ENCODE results near the gene CCL26. TPM values are rescaled to one million over a fixed set of nuclear protein-coding genes. Genes with fewer than 3 reads are reported as not detected.
"Not testable (repeated sequence)": the region's sequence is repeated elsewhere in the genome, so short reads cannot be mapped to it uniquely, and the experiment has no call there.

Gene CCL26
- total RNA-seq, 2 experiments from 2014 or later: not detected

DNA sequence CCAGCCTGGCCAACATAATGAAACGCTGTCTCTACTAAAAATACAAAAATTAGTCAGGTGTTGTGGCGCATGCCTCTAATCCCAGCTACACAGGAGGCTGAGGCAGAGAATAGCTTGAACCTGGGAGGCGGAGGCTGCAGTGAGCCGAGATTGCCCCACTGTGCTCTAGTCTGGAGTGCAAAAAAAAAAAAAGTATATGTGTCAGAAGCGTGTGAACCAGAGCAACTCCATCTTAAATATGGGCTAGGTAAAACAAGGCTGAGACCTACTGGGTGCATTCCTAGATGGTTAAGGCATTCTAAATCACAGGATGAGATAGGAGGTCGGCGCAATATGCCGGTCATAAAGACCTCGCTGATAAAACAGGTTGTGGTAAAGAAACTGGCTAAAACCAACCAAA lies 35.4 kb upstream of the CCL26 start:
- no peak overlapping the region for H3K4me3 Mint-ChIP-seq
- no peaks in the 10 kb centered on the region for H3K36me3 Mint-ChIP-seq (ENCODE audit: low read depth)
- POLR2A ChIA-PET: no interaction called here

DNA sequence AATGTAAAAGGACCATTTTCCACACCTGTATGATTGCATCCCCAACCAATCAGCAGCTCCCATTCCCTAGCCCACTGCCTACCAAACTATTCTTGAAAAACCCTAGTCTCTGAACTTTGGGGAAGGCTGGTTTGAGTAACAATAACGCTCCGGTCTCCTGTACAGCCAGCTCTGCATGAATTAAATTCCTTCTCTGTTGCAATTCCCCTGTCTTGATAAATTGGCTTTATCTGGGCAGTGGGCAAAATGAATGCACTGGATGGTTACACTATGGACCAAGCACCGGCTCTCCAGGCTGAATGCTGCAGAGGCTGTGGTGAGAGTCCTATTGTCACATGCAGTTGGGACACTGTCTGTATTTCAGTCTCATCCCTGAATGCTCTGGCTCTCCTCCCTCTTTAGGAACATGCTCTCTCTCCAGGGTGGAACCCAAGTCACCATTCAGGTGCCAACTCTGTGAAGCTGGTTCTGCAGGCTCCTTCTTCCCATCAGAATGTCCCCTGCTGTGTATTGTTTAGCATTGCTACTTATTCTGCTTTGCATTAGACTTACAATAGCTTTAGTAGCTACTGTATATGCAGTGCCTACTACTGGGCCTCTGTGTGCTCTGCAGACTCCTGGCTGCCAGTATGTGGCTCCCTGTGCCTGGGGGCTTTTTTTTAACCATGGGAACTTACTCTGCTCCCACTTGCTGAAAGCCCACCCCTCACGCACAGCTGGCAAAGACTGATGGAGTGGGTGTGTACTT lies 34.7 kb upstream of the CCL26 start:
- CTCF ChIA-PET: interaction anchor here (0.5 kb wide), 1 partner anchor 361 kb away, joined by 3 read pairs; no protein-coding TSS in a partner anchor
- Mint-ChIP-seq H3K4me3 (no peak overlapping the region), H3K27ac (no peak overlapping the region), H3K36me3 (ENCODE audit: low read depth) (no peaks in the 10 kb centered on the region), H3K4me1 (no peaks in the 10 kb centered on the region), H3K9me3 (peaks cover 14% of the 10 kb centered on the region), H3K27me3 (peaks cover 2% of the 10 kb centered on the region)
- POLR2A ChIA-PET: no interaction called here
- no peak for DNase-seq

More for the DNA sequence above, 35.4 kb upstream of the CCL26 start:
- Mint-ChIP-seq H3K4me1 (no peaks in the 10 kb centered on the region), H3K9me3 (peaks cover 14% of the 10 kb centered on the region), H3K27me3 (peaks cover 2% of the 10 kb centered on the region), H3K27ac (no peak overlapping the region)
- no peak for DNase-seq
- CTCF ChIA-PET: interaction anchor here (0.5 kb wide), 1 partner anchor 360 kb away, joined by 3 read pairs; no protein-coding TSS in a partner anchor

DNA sequence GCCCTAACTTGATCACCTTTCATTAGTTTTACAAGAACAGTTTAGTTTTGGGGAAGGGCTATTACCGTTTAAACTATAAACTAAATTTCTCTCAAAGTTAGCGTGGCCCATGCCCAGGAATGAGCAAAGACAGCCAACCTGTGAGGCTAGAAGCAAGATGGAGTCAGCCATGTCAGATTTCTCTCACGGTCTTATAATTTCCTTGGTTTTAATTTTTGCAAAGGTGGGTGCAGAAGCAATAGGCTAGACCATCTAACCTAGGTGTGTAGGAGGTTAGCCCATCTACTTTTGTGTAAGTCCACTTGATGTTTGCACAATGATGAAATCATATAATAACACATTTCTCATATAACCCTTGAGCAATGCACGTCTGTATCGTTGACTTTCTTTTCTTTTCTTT lies 32.7 kb upstream of the CCL26 start:
- CTCF ChIA-PET: no interaction called here
- no peak overlapping the region for H3K4me3 Mint-ChIP-seq
- H3K36me3 Mint-ChIP-seq (ENCODE audit: low read depth): no peaks in the 10 kb centered on the region

DNA sequence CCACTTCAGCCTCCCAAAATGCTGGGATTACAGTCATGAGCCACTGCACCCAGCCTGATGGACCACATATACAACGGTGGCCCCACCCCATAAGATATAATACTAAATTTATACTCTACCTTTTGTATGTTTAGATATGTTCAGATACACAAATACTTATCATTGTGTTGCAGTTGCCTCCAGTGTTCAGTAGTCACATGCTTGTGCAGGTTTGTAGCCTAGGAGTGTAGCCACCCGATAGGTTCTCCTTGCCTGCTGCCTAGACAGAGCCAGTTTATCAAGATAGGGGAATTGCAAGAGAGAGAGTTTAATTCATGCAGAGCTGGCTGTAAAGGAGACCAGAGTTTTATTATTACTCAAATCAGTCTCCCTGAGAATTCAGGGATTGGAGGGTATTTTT lies 32.0 kb upstream of the CCL26 start:
- CTCF ChIA-PET: no interaction called here
- H3K36me3 Mint-ChIP-seq (ENCODE audit: low read depth): no peaks in the 10 kb centered on the region

More for the DNA sequence above, 32.7 kb upstream of the CCL26 start:
- DNase-seq: no peak
- Mint-ChIP-seq H3K27me3 (peaks cover 2% of the 10 kb centered on the region), H3K27ac (no peak overlapping the region), H3K4me1 (no peaks in the 10 kb centered on the region), H3K9me3 (peaks cover 14% of the 10 kb centered on the region)
- POLR2A ChIA-PET: no interaction called here

DNA sequence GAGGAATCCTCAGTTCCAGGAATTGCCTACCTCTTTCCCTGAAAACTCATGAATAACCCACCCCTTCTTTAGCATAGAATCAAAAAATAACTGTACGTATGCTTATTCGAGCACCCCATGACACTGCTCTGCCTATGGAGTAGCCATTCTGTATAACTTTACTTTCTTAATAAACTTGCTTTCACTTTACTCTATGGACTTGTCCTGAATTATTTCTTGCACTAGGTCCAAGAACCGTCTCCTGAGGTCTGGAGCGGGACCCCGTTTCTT lies 30.5 kb upstream of the CCL26 start:
- ChIA-PET CTCF (no interaction called here), POLR2A (no interaction called here)
- Mint-ChIP-seq H3K4me3 (no peak overlapping the region), H3K36me3 (ENCODE audit: low read depth) (no peaks in the 10 kb centered on the region), H3K27me3 (peaks cover 2% of the 10 kb centered on the region), H3K9me3 (peaks cover 9% of the 10 kb centered on the region), H3K27ac (no peak overlapping the region), H3K4me1 (no peaks in the 10 kb centered on the region)
- DNase-seq: no peak

More for the DNA sequence above, 32.0 kb upstream of the CCL26 start:
- H3K4me1 Mint-ChIP-seq: no peaks in the 10 kb centered on the region
- POLR2A ChIA-PET: no interaction called here
- peaks cover 2% of the 10 kb centered on the region for H3K27me3 Mint-ChIP-seq
- H3K4me3 Mint-ChIP-seq: no peak overlapping the region
- H3K9me3 Mint-ChIP-seq: peaks cover 14% of the 10 kb centered on the region
- DNase-seq: no peak
- H3K27ac Mint-ChIP-seq: no peak overlapping the region

DNA sequence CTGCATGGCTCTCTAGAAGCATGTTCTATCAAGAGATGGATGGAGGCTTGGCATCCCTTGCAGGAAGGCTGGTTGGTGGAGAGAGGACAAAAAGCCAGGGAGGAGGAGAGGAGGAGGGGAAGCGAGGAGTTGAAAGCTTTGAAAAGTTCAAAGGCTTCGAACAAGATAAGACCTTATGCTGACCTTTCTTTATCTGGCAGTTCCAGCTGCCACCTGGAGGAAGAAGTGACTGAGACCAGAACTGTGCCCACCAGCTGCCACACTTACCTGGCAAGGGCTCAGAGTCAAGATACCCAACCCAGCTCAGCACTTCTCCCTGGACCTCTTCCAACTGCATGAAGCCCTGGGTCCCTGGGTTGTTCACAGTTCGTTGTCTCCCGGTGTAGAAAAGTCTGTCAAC lies 26.8 kb upstream of the CCL26 start:
- Mint-ChIP-seq H3K9me3 (no peaks in the 10 kb centered on the region), H3K27me3 (peaks cover 2% of the 10 kb centered on the region), H3K27ac (no peak overlapping the region), H3K36me3 (ENCODE audit: low read depth) (no peaks in the 10 kb centered on the region), H3K4me1 (no peaks in the 10 kb centered on the region), H3K4me3 (no peak overlapping the region)
- DNase-seq: no peak
- ChIA-PET POLR2A (no interaction called here), CTCF (interaction anchor here (1.1 kb wide), 1 partner anchor 16 kb away, joined by 3 read pairs; no protein-coding TSS in a partner anchor)

DNA sequence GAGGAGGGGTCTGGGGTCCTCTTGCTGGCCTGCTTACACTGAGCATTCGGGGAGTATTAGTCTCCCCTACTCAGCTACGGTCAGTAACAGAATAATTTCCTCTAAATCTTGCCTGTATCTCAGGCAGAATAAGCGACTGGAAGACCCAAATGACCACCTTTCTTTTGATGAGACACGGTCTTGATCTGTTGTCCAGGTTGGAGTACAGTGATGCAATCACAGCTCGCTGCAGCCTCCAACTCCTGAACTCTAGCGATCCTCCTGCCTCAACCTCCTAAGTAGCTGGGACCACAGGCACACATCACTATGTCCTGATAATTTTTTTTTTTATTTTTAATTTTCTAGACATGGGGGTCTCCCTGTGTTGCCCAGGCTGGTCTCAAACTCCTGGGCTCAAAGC lies 24.4 kb upstream of the CCL26 start:
- CTCF ChIA-PET: no interaction called here
- no peaks in the 10 kb centered on the region for H3K4me1 Mint-ChIP-seq
- no peak for DNase-seq
- H3K27ac Mint-ChIP-seq: no peak overlapping the region
- no peak overlapping the region for H3K4me3 Mint-ChIP-seq
- H3K27me3 Mint-ChIP-seq: peaks cover 2% of the 10 kb centered on the region
- H3K9me3 Mint-ChIP-seq: no peaks in the 10 kb centered on the region
- no peaks in the 10 kb centered on the region for H3K36me3 Mint-ChIP-seq (ENCODE audit: low read depth)
- POLR2A ChIA-PET: no interaction called here

DNA sequence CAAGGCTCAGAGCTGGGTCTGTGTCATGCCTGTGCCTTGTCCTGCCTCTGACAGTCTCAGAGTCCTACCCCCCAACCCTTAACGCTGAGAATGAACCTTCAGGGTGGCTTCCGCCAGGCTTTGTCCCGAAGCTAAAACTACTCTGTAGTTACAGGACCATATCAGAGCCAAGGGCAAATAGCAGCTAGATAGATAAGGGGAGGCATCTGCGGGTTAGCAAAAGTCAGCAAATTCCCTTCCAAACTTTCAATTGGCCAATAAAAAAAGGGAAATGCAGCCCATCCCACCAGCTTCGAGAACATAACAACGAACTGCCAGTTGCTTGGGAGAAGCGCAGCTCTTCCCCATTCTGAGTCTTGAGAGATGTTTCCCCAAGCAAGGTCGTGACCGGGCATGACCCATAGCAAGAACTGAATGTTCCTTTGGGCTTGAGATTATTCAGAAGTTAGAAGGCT lies 23.8 kb upstream of the CCL26 start:
- DNase-seq: no peak
- Mint-ChIP-seq H3K4me1 (no peaks in the 10 kb centered on the region), H3K27ac (no peak overlapping the region), H3K9me3 (no peaks in the 10 kb centered on the region), H3K36me3 (ENCODE audit: low read depth) (no peaks in the 10 kb centered on the region), H3K4me3 (no peak overlapping the region), H3K27me3 (peaks cover 2% of the 10 kb centered on the region)
- CTCF ChIA-PET: interaction anchor here (0.5 kb wide), 1 partner anchor 73 kb away, joined by 4 read pairs; no protein-coding TSS in a partner anchor
- POLR2A ChIA-PET: no interaction called here

DNA sequence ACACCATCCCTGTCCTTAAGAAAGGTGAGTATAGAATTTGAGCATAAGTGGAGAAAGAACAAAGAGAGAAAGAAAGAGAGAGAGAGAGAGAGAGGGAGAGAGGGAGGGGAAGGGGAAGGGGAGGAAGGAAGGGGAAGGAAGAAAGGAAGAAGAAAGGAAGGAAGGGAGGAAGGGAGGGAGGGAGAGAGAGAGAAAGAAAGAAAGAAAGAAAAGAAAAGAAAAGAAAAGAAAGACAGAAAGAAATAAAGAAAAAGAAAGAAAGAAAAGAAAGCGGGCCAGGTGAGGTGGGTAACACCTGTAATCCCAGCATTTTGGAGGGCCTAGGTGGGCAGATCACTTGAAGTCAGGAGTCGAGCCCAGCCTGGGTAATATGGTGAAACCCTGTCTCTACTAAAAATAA lies 21.7 kb upstream of the CCL26 start:
- Mint-ChIP-seq H3K27ac (no peak overlapping the region), H3K36me3 (ENCODE audit: low read depth) (no peaks in the 10 kb centered on the region), H3K4me3 (no peak overlapping the region), H3K4me1 (no peaks in the 10 kb centered on the region), H3K27me3 (peaks cover 2% of the 10 kb centered on the region), H3K9me3 (no peaks in the 10 kb centered on the region)
- ChIA-PET POLR2A (no interaction called here), CTCF (no interaction called here)
- DNase-seq: no peak

DNA sequence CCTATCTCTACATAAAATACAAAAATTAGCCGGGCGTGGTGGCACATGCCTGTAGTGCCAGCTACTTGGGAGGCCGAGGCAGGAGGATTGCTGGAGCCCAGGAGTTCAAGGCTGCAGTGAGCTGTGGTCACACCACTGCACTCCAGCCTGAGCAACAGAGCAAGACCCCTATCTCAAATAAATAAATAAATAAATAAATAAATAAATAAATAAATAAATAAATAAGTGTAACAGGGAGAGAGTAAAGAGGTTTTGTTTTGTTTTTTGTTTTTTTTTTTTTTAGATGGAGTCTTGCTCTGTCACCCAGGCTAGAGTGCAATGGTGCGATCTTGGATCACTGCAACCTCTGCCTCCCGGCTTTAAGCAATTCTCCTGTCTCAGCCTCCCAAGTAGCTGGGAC lies 20.6 kb upstream of the CCL26 start:
- DNase-seq; H3K4me1 Mint-ChIP-seq; H3K27me3 Mint-ChIP-seq; H3K9me3 Mint-ChIP-seq; H3K27ac Mint-ChIP-seq; H3K36me3 Mint-ChIP-seq (ENCODE audit: low read depth); H3K4me3 Mint-ChIP-seq; POLR2A ChIA-PET; CTCF ChIA-PET: not testable (repeated sequence)

DNA sequence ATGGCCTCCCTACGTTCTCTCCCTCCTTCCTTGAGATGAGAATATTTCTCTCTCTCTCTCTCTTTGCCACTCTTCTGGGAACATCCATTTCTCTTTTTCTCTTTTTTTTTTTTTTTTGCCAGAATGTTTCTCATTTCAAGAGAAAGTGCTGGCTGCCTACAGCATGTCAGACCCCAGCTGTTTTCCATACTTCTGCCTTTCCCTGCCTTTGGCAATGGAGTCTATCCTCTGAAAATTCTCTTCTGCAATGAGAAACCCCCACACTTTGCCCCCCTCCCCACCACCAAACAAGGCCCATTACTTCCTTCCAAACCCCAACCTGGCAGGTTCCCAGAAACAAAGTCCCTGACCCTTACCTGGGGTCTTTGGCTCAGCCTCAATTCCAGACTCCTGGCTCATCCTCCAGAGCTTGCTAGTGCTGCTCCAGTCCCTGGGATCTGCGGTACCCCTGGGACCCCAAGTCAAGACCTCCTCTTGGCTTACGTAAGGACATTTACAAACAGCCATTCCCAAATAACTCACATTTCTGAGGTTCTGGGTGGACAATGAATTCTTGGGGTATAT lies 17.4 kb upstream of the CCL26 start:
- H3K4me3 Mint-ChIP-seq: no peak overlapping the region
- H3K27ac Mint-ChIP-seq: no peak overlapping the region
- no peak for DNase-seq
- no peaks in the 10 kb centered on the region for H3K4me1 Mint-ChIP-seq
- CTCF ChIA-PET: interaction anchor here (1.2 kb wide), 1 partner anchor 9 kb away, joined by 3 read pairs; no protein-coding TSS in a partner anchor
- H3K36me3 Mint-ChIP-seq (ENCODE audit: low read depth): no peaks in the 10 kb centered on the region
- H3K9me3 Mint-ChIP-seq: no peaks in the 10 kb centered on the region
- POLR2A ChIA-PET: no interaction called here
- no peaks in the 10 kb centered on the region for H3K27me3 Mint-ChIP-seq

DNA sequence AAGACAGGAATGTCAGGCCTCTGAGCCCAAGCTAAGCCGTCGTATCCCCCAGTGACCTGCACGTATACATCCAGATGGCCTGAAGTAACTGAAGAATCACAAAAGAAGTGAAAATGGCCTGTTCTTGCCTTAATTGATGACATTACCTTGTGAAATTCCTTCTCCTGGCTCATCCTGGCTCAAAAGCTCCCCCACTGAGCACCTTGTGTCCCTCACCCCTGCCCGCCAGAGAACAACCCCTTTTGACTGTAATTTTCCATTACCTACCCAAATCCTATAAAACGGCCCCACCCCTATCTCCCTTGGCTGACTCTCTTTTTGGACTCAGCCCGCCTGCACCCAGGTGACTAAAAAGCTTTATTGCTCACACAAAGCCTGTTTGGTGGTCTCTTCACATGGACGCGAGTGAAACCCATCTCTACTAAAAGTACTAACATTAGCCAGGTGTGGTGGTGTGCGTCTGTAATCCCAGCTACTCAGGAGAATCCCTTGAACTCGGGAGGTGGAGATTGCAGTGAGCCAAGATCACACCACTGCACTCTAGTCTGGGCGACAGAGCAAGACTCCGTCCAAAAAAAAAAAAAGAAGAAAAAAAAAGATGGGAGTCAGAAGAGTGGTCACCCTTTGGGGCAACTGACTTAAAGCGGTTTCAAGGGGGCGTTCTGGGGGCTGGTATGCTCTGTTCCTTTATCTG lies 16.3 kb upstream of the CCL26 start:
- H3K4me1 Mint-ChIP-seq; POLR2A ChIA-PET; H3K9me3 Mint-ChIP-seq; H3K27ac Mint-ChIP-seq; H3K36me3 Mint-ChIP-seq (ENCODE audit: low read depth); H3K27me3 Mint-ChIP-seq; DNase-seq; H3K4me3 Mint-ChIP-seq: not testable (repeated sequence)
- CTCF ChIA-PET: interaction anchor here (0.8 kb wide), 1 partner anchor 107 kb away, joined by 3 read pairs; no protein-coding TSS in a partner anchor

DNA sequence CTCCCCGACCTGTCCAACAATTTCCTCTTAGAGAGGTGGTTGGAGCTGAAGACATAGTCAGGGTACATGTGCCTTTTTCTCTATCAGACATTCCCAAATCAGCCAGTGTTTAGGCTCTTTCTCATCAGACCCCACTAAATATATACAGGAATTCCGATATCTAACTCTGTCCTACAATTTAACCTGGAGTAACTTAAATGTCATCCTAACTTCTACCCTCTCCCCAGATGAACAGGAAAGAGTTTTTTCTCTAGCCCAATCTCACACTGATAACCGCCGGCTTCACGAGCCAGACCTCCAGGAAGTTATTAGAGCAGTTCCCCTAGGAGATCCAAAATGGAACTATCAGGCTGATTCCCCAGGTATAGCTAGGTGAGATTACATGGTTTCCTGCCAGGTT lies 11.0 kb upstream of the CCL26 start:
- H3K4me1 Mint-ChIP-seq; H3K36me3 Mint-ChIP-seq (ENCODE audit: low read depth); POLR2A ChIA-PET; H3K27ac Mint-ChIP-seq; DNase-seq; H3K4me3 Mint-ChIP-seq; H3K9me3 Mint-ChIP-seq: not testable (repeated sequence)
- peaks cover 16% of the 10 kb centered on the region for H3K27me3 Mint-ChIP-seq
- CTCF ChIA-PET: interaction anchor here (1.4 kb wide), 1 partner anchor 16 kb away, joined by 3 read pairs; no protein-coding TSS in a partner anchor
